Hepatocyte (in vitro differentiated cells): ENCODE data around the gene NLRP12.

Experiments
- CTCF ChIP-seq: fragments of 200-600 bp; sonication (generic); IDR thresholded peaks from 2 replicates; pipeline ENCODE4 v1.5.1; 2016; ENCODE audit warnings: antibody characterized with exemption, mild to moderate bottlenecking; ENCODE audit not compliant: poor library complexity
- EZH2 ChIP-seq: fragments of 200-600 bp; sonication (generic); IDR thresholded peaks from 2 replicates; pipeline ENCODE4 v1.6.1; 2016; ENCODE audit warnings: antibody characterized with exemption, mild to moderate bottlenecking, borderline replicate concordance

- TF ChIP-seq CTCF (no peak), EZH2 (no peak)
Observed at GRCh38 chr19:53867225-53868090, 43.3 kb upstream of the NLRP12 start, which contains the start of gene MYADM.
